ENCODE data around the gene TRAF1.

The TRAF1 gene

DNA sequence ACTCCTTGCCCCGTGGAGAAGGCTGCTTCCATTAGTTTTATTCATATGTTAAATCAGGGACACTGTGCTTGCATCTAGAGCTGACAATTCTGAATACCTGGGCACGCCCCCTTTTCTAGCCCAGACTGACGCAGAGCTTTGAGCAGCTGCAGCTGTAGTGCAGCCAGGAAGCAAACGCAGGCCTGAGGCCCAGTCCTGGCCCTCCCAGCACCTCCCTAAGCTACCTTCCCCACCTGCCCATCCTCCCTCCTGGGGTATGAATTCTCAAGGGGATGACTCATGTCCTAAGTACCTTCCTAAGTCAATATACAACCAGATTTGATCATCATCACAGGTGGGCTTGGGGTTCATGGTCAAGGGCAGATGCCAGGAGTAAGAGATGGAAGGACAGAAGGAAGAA, 53.1 kb downstream of the TRAF1 start:
- Histone ChIP-seq H3K27me3 (ENCODE audit: insufficient read depth, low read length) (no peaks in the 10 kb centered on the region), H3K4me2 (ENCODE audit: low read length) (no peak overlapping the region), H3K36me3 (ENCODE audit: insufficient read depth, low read length) (peaks cover 50% of the 10 kb centered on the region; the same call in 1 of the 2 replicates), H3K9me3 (ENCODE audit: low read length) (no peaks in the 10 kb centered on the region), H3K27ac (ENCODE audit: low read depth, low read length, poor library complexity, severe bottlenecking) (peak overlapping the region; percentile 97), H2AFZ (ENCODE audit: low read length) (no peak overlapping the region), H3K4me1 (ENCODE audit: insufficient read depth, low read length, severe bottlenecking) (peaks cover 41% of the 10 kb centered on the region), H3F3A (ENCODE audit: insufficient read depth, low read length) (peaks cover 6% of the 10 kb centered on the region; the same call in 1 of the 2 replicates), H3K79me2 (ENCODE audit: insufficient read depth, low read length) (no peaks in the 10 kb centered on the region), H3K9me2 (ENCODE audit: low read depth, low read length) (no peaks in the 10 kb centered on the region), H4K20me1 (ENCODE audit: insufficient read depth, low read length) (no peaks in the 10 kb centered on the region), H3K4me3 (ENCODE audit: low read depth, low read length, poor library complexity, severe bottlenecking) (no peak overlapping the region), H3K9ac (ENCODE audit: low read length) (no peak overlapping the region)
- no peak for TF ChIP-seq EZH2 (IDR thresholded peaks at IDR 0.05; ENCODE audit: borderline replicate concordance, low read length)
- TF ChIP-seq, protein P1, sequence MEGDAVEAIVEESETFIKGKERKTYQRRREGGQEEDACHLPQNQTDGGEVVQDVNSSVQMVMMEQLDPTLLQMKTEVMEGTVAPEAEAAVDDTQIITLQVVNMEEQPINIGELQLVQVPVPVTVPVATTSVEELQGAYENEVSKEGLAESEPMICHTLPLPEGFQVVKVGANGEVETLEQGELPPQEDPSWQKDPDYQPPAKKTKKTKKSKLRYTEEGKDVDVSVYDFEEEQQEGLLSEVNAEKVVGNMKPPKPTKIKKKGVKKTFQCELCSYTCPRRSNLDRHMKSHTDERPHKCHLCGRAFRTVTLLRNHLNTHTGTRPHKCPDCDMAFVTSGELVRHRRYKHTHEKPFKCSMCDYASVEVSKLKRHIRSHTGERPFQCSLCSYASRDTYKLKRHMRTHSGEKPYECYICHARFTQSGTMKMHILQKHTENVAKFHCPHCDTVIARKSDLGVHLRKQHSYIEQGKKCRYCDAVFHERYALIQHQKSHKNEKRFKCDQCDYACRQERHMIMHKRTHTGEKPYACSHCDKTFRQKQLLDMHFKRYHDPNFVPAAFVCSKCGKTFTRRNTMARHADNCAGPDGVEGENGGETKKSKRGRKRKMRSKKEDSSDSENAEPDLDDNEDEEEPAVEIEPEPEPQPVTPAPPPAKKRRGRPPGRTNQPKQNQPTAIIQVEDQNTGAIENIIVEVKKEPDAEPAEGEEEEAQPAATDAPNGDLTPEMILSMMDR (IDR thresholded peaks at IDR 0.05; ENCODE audit: low read length): no peak

DNA sequence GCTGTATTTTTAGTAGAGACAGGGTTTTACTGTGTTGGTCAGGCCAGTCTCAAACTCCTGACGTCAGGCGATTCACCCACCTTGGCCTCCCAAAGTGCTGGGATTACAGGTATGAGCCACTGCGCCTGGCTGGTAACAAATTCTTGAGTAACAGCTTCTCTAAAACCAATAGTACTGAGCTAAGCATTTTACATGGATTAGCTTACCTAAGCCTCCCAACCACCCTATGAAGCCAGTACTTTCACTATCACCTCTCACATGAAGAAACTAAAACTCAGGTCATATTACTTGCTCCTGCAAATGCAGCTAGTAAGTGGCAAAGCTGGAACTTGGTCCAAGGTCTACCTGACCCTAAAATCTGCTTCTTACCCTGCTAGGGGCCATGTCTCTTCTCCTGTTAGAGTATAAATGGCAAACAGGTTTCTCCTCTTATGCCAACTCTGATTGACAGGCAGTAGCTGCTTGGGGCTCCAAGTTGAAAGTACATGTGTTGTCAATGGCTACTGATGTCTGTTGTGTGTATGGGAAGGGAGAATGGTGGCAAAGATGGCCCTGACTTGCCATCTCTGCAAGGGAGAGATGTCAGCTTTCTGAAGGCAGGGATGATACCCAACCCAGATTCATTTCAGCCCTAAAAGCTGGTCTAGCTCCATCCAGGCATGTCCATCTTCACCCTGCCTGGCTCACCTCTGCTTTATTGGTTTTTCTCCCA, 53.6 kb downstream of the TRAF1 start:
- Histone ChIP-seq H3K9me3 (ENCODE audit: low read length) (no peaks in the 10 kb centered on the region), H3K9ac (ENCODE audit: low read length) (no peak overlapping the region), H3K4me1 (ENCODE audit: insufficient read depth, low read length, severe bottlenecking) (peaks cover 41% of the 10 kb centered on the region), H4K20me1 (ENCODE audit: insufficient read depth, low read length) (no peaks in the 10 kb centered on the region), H3K79me2 (ENCODE audit: insufficient read depth, low read length) (no peaks in the 10 kb centered on the region), H3K9me2 (ENCODE audit: low read depth, low read length) (no peaks in the 10 kb centered on the region), H3K36me3 (ENCODE audit: insufficient read depth, low read length) (peaks cover 50% of the 10 kb centered on the region; the same call in 1 of the 2 replicates), H3K4me3 (ENCODE audit: low read depth, low read length, poor library complexity, severe bottlenecking) (no peak overlapping the region), H3K27ac (ENCODE audit: low read depth, low read length, poor library complexity, severe bottlenecking) (peak overlapping the region; percentile 97), H3K4me2 (ENCODE audit: low read length) (no peak overlapping the region), H2AFZ (ENCODE audit: low read length) (no peak overlapping the region), H3K27me3 (ENCODE audit: insufficient read depth, low read length) (no peaks in the 10 kb centered on the region), H3F3A (ENCODE audit: insufficient read depth, low read length) (peaks cover 6% of the 10 kb centered on the region; the same call in 1 of the 2 replicates)
- TF ChIP-seq, protein P1 (IDR thresholded peaks at IDR 0.05; ENCODE audit: low read length): no peak

DNA sequence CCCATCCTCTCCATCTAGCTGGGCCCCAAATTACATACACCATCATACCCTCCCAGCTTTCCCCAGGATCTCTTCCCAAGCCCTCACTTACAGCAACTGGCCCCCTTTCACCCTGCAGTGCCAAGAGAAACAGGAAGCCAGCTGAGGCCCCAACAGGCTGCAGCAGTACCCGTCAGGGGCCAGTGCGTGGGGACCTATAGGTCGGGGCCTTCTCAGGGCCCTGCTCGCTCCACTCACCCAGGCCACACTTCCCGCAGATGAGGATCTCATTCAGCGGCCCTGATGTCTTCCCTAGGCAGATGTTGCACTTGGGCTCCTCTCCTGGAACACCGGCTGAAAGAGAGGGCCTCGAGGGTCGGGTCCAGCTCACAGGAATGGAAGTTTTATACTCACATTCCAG, 56.4 kb downstream of the TRAF1 start:
- H3K9me2 ChIP-seq (ENCODE audit: low read depth, low read length): no peaks in the 10 kb centered on the region
- H3K9ac ChIP-seq (ENCODE audit: low read length): no peak overlapping the region; the same call in 1 of the 2 replicates
- H3K9me3 ChIP-seq (ENCODE audit: low read length): no peaks in the 10 kb centered on the region
- H3K27ac ChIP-seq (ENCODE audit: low read depth, low read length, poor library complexity, severe bottlenecking): peak overlapping the region; percentile 53
- no peaks in the 10 kb centered on the region for H3K27me3 ChIP-seq (ENCODE audit: insufficient read depth, low read length)
- no peak overlapping the region for H3K4me3 ChIP-seq (ENCODE audit: low read depth, low read length, poor library complexity, severe bottlenecking)
- H3K4me1 ChIP-seq (ENCODE audit: insufficient read depth, low read length, severe bottlenecking): peaks cover 26% of the 10 kb centered on the region
- H3K36me3 ChIP-seq (ENCODE audit: insufficient read depth, low read length): peaks cover 74% of the 10 kb centered on the region; the same call in 1 of the 2 replicates
- no peak overlapping the region; the same call in 1 of the 2 replicates for H3K4me2 ChIP-seq (ENCODE audit: low read length)
- no peaks in the 10 kb centered on the region for H3K79me2 ChIP-seq (ENCODE audit: insufficient read depth, low read length)
- no peak for TF ChIP-seq EZH2 (IDR thresholded peaks at IDR 0.05; ENCODE audit: borderline replicate concordance, low read length)
- TF ChIP-seq, protein P1 (IDR thresholded peaks at IDR 0.05; ENCODE audit: low read length): no peak
- H2AFZ ChIP-seq (ENCODE audit: low read length): no peak overlapping the region
- peaks cover 1% of the 10 kb centered on the region; the same call in 1 of the 2 replicates for H3F3A ChIP-seq (ENCODE audit: insufficient read depth, low read length)
- H4K20me1 ChIP-seq (ENCODE audit: insufficient read depth, low read length): no peaks in the 10 kb centered on the region

Data from OCI-LY1 (cell line).